Measurements from ENCODE around the gene TACR1. TPM values are rescaled to one million over a fixed set of nuclear protein-coding genes. Genes with fewer than 3 reads are reported as not detected.

The TACR1 gene
- total RNA-seq, 4 donors from 2014 or later: 0.14 to 10.1 (median 0.18) TPM

- H3K9me3 ChIP-seq: no peaks in the 10 kb centered on the region
- no peak overlapping the region for H3K4me3 ChIP-seq
- 89% methylated on average over 3 of the region's 3 CpGs; no CpG with 5 or more reads in 1 of the 2 donors for WGBS, 2 donors (ENCODE audit: low coverage in 1 of 2)
- no peak overlapping the region for H3K27ac ChIP-seq
- intact Hi-C loops (cut with DNase I; ENCODE audit: low total_unique reads) (no loop called here), in situ Hi-C loops (cut with MboI; ENCODE audit: low pct_ligation_motif_present in 1 of 4, low pct_unique_long_range_greater_than_20kb in 1 of 4, low sequenced_read_pairs in 3 of 4) (no loop called here)
- H3K36me3 ChIP-seq: no peaks in the 10 kb centered on the region
- no peaks in the 10 kb centered on the region for H3K27me3 ChIP-seq
- no peaks in the 10 kb centered on the region for H3K4me1 ChIP-seq
- TF ChIP-seq EP300 (IDR thresholded peaks at IDR 0.05; ENCODE audit: low read depth) (no peak), POLR2A (IDR thresholded peaks at IDR 0.05) (no peak), CTCF (IDR thresholded peaks at IDR 0.05) (no peak), POLR2AphosphoS5 (IDR thresholded peaks at IDR 0.05) (no peak)
- DNase-seq: no peak
Observed at GRCh38 chr2:75002007-75002406, 197.3 kb downstream of the TACR1 start.

GRCh38 chr2:74999468-74999867 lies 199.9 kb downstream of the TACR1 start:
- intact Hi-C loops (cut with DNase I; ENCODE audit: low total_unique reads): no loop called here
- Histone ChIP-seq H3K4me3 (no peak overlapping the region), H3K9me3 (no peaks in the 10 kb centered on the region), H3K4me1 (no peaks in the 10 kb centered on the region), H3K27ac (no peak overlapping the region), H3K27me3 (no peaks in the 10 kb centered on the region), H3K36me3 (no peaks in the 10 kb centered on the region)
- in situ Hi-C loops (cut with MboI; ENCODE audit: low pct_ligation_motif_present in 1 of 4, low pct_unique_long_range_greater_than_20kb in 1 of 4, low sequenced_read_pairs in 3 of 4): no loop called here
- WGBS, 2 donors (ENCODE audit: low coverage in 1 of 2): 92 to 100% methylated on average over 4 to 5 of the region's 5 CpGs
- no peak for DNase-seq
- TF ChIP-seq POLR2A (IDR thresholded peaks at IDR 0.05) (no peak), POLR2AphosphoS5 (IDR thresholded peaks at IDR 0.05) (no peak), EP300 (IDR thresholded peaks at IDR 0.05; ENCODE audit: low read depth) (no peak), CTCF (IDR thresholded peaks at IDR 0.05) (no peak)

Small RNA genes within 50 kb of the gene (small RNA-seq; reads per million reads assigned to genes)
- 0 to 0.70 (median 0.49) reads per million in 4 donors for gene MIR5000

Other genes with a start within 250 kb of the TACR1 start
- gene POLE4, start 240.9 kb downstream of the TACR1 start, total RNA-seq: 100 to 1,000 TPM in 1 of 4 donors, 10 to 100 TPM in 3; 27.5 to 339 (median 46.0) TPM